GM12864 (cell line): ENCODE measurements around the gene ZNF264.
A peak's percentile ranks its signal among the peaks of the same experiment; 100 is the strongest.
"Not testable (repeated sequence)": the region's sequence is repeated elsewhere in the genome, so short reads cannot be mapped to it uniquely, and the experiment has no call there.

Experiments
- DNase-seq: peaks from one replicate; pipeline ENCODE4 v3.0.0-alpha.2; 2011; ENCODE audit warnings: low read depth
- H3K4me3 ChIP-seq: 2 replicates; pipeline ENCODE4 v1.5.1; 2011; ENCODE audit warnings: mild to moderate bottlenecking, low read depth, low read length, control low read depth
- TF ChIP-seq, protein P1 (sequence below): IDR thresholded peaks from 2 replicates; pipeline ENCODE4 v1.5.1; 2011; ENCODE audit warnings: low read depth, mild to moderate bottlenecking, moderate library complexity, low read length, control low read depth, inconsistent platforms; ENCODE audit errors: missing control alignments

The ZNF264 gene

DNA sequence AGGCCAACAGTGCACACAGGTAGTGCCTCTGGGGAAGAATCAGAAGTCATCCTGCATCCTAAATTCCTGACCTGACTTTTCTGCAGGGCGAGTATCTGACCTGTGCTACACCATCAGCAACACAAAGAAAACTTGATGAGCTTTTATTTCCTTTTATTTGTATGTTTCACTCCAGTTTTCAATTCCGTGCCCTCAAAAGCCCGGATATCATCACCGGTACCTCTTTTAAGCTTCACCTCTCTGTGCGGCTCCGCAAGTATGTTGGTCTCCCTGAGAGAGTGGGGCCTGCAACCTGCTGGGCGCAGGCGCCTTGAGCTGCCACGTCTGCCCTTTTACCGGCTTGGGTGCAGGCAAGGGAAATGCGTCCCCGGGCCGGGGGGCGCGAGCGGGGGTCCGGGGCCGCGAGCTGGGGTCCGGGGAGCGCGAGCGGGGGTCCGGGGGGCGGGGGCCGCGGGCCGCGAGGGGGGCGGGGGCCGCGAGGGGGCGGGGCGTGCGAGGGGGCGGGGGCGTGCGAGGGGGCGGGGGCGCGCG lies 19.7 kb upstream of the ZNF264 start:
- no peak for DNase-seq
- TF ChIP-seq, protein P1, sequence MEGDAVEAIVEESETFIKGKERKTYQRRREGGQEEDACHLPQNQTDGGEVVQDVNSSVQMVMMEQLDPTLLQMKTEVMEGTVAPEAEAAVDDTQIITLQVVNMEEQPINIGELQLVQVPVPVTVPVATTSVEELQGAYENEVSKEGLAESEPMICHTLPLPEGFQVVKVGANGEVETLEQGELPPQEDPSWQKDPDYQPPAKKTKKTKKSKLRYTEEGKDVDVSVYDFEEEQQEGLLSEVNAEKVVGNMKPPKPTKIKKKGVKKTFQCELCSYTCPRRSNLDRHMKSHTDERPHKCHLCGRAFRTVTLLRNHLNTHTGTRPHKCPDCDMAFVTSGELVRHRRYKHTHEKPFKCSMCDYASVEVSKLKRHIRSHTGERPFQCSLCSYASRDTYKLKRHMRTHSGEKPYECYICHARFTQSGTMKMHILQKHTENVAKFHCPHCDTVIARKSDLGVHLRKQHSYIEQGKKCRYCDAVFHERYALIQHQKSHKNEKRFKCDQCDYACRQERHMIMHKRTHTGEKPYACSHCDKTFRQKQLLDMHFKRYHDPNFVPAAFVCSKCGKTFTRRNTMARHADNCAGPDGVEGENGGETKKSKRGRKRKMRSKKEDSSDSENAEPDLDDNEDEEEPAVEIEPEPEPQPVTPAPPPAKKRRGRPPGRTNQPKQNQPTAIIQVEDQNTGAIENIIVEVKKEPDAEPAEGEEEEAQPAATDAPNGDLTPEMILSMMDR, result no peak
- peak overlapping the region; percentile 12; the same call in 1 of the 2 replicates for H3K4me3 ChIP-seq

DNA sequence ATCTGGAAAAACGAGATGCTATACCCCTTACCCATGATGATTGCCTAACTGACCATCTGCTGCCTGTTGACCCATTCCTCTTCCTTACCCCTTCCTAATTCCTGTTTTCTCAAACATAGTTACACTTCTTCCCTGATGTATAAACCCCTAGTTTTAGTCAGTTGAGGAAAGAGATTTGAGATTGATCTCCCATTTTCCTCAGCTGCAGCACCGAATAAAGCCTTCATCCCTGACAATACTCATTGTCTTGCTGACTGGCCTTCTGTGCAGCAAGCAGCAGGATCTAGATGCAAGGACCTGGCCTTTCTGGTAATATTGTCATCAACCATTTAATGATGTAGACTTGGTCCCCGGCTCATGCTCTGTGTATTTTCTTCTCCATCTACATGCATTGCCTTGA lies 999 bp upstream of the ZNF264 start:
- DNase-seq, result no peak
- no peak overlapping the region for H3K4me3 ChIP-seq
- TF ChIP-seq, protein P1, result no peak

DNA sequence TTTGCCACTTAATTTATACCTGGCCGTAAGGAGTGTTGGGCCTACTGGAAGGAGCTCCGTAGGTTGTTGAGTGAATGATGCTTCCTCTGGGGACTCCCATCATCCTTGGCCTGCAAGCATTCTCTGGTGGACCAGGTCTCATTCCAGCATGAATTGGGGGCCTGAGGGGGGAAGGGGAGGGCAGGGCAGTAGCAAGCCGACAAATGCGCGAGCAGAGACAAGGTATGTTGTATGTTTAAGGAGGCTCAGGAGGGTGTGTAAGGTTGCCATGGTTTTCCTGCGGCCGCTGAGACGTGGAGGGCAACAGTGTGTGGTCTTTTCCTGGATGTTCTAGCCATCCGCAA lies 749 bp downstream of the ZNF264 start:
- TF ChIP-seq, protein P1, result no peak
- peak overlapping the region; percentile 87 for H3K4me3 ChIP-seq
- DNase-seq, result no peak

DNA sequence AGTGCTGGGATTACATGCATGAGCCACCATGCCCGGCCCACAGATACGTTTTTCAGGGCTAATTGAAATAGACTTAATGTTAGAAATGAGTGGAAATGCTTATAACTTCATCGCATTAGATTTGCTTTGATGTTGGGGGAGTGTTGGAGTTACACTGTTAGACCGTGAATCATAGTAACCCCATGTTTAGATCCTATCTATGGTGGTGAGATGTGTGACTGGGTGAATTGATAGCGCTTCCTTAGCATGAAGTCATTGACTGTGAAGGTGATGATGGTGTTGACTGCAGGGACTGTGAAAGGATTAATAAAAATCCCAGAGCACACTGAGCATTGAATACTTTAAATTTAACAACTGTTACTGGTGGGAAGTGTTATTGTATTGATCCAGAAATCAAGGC lies 1.7 kb downstream of the ZNF264 start:
- no peak for DNase-seq
- TF ChIP-seq, protein P1, result no peak
- H3K4me3 ChIP-seq, result no peak overlapping the region

DNA sequence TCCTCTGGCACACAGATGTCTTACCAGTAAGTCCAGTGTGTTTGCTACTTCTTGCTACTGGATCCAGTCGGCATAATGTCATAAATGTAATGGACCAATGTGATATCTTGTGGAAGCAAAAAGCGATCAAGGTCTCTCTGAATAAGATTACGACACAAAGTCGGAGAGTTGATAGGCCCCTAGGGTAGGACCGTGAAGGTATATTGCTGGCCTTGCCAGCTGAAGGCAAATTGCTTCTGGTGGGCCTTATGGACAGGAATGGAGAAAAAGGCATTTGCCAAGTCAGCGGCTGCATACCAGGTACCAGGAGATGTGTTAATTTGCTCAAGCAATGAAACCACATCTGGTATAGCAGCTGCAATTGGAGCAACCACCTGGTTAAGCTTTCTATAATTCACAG lies 6.6 kb downstream of the ZNF264 start:
- not testable (repeated sequence) for DNase-seq, H3K4me3 ChIP-seq

DNA sequence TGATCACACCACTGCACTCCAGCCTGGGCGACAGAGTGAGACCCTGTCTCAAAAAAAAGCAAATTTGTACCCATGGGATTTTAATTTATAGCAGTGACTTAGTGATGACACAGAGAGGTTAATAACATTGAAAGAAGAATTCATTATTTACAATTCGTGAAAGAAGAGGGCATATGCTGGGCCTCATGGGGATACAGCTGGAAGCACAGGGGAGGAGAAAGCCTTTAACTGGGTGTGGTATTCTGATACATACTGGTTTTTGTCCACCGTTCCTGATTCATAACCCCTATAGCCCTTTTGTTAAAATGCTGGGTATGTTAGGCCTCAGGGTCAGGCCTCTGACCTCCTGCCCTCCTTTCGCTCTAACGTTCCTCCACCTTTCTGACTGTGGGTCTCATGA lies 10.9 kb downstream of the ZNF264 start:
- TF ChIP-seq, protein P1, result no peak

DNA sequence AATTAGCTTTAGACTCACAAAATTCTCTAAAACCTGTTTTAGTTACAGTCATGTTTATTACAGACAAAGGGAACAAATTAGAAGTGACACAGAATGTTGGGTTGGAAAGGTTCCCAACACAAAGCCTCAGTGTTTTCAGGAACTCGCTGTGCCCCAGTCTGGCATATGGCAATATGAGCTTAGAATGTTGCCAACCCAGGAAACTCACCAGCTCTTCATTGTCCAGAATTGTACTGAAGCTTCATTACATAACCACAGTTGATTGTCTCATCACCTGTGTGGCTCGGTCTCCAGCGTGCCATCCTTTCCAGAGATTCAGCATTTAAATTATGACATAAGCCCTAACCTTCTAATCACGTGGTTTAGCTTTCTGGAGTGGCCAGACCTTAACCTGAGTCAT lies 19.1 kb downstream of the ZNF264 start:
- no peak for DNase-seq
- TF ChIP-seq, protein P1, result no peak
- H3K4me3 ChIP-seq, result no peak overlapping the region

More for the DNA sequence above, 10.9 kb downstream of the ZNF264 start:
- no peak for DNase-seq
- no peak overlapping the region for H3K4me3 ChIP-seq
